Measurements from ENCODE around the gene TAX1BP1.

The TAX1BP1 gene

DNA sequence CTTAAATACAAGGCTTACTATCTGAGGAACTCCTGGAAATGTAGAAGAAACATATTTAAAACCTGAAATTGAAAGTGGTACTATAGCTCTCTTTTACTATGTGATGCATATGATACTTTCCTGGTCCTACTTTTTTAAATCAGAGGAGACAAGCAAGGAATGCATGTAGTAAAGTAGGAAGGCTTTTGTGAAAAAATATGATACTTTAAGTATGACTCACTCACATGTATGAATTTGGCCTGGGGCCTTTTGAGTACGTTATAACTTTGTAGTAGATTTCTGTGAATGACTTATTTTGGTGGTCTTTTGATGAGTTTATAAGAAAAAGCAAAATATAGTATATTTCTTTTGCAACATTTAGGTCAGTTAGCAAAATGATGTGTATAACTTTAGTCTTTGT is 53.8 kb downstream of the TAX1BP1 start:
- TF ChIP-seq, protein P1, sequence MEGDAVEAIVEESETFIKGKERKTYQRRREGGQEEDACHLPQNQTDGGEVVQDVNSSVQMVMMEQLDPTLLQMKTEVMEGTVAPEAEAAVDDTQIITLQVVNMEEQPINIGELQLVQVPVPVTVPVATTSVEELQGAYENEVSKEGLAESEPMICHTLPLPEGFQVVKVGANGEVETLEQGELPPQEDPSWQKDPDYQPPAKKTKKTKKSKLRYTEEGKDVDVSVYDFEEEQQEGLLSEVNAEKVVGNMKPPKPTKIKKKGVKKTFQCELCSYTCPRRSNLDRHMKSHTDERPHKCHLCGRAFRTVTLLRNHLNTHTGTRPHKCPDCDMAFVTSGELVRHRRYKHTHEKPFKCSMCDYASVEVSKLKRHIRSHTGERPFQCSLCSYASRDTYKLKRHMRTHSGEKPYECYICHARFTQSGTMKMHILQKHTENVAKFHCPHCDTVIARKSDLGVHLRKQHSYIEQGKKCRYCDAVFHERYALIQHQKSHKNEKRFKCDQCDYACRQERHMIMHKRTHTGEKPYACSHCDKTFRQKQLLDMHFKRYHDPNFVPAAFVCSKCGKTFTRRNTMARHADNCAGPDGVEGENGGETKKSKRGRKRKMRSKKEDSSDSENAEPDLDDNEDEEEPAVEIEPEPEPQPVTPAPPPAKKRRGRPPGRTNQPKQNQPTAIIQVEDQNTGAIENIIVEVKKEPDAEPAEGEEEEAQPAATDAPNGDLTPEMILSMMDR (IDR thresholded peaks at IDR 0.05; ENCODE audit: insufficient read depth, low read depth, low read length, missing control alignments) = no peak
- no peak overlapping the region for H3K4me3 ChIP-seq (ENCODE audit: low read depth, low read length)
- no peak for DNase-seq (ENCODE audit: low read depth)

DNA sequence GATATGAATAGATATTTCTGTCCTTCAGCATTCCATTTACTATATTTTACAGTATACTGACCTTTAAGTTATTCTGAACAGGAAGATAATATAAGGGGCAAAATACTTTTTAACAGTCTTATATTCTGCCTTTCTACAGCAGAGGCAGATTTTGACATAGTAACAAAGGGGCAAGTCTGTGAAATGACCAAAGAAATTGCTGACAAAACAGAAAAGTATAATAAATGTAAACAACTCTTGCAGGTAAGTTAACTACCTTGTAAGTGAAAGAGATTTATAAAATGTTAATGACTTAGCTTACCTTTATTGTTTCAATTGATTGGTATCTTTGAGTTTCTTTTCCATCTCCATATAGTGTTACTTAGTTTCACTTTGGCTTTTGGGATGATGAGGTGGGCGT is 56.0 kb downstream of the TAX1BP1 start:
- TF ChIP-seq, protein P1 (IDR thresholded peaks at IDR 0.05; ENCODE audit: insufficient read depth, low read depth, low read length, missing control alignments) = no peak
- no peak overlapping the region for H3K4me3 ChIP-seq (ENCODE audit: low read depth, low read length)
- DNase-seq (ENCODE audit: low read depth) = no peak

DNA sequence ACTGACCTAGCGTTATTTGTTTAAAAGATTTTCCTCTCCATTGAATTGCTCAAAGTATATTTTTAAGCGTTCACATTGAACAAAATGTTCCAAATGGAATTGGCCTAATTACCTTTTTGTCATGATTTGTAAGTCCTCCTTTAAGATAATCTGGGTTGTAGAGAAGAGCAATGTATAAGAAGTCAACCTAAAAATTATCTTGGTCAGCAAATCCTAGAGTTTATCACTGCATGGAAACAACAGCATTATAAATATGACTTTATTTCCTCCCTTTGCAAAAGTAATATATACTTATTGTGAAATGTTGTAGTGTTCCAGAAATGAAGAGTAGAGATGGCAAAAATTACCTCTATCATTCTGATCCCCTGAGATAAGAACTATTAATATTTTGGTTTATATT is 59.2 kb downstream of the TAX1BP1 start:
- no peak overlapping the region for H3K4me3 ChIP-seq (ENCODE audit: low read depth, low read length)
- TF ChIP-seq, protein P1 (IDR thresholded peaks at IDR 0.05; ENCODE audit: insufficient read depth, low read depth, low read length, missing control alignments) = no peak
- no peak for DNase-seq (ENCODE audit: low read depth)

DNA sequence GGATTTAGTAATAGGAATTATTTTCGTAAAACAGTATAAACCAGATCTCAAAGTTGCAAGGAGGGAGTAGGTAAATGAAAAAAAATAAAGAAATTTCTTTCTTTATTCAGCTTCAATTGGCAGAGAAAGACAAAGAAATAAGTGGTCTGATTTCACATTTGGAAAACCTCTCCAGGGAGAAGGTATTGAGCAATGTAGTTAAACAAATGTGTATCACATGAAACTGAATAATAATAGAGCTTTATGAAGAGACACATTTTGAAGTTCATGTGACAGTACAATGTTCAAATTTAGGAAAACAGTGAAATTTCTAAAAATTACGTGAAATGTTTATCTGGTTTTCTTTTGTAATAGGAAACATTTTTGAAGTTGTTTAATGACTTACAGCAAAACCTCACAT is 63.0 kb downstream of the TAX1BP1 start:
- no peak for DNase-seq (ENCODE audit: low read depth)
- TF ChIP-seq, protein P1 (IDR thresholded peaks at IDR 0.05; ENCODE audit: insufficient read depth, low read depth, low read length, missing control alignments) = no peak
- H3K4me3 ChIP-seq (ENCODE audit: low read depth, low read length) = no peak overlapping the region

DNA sequence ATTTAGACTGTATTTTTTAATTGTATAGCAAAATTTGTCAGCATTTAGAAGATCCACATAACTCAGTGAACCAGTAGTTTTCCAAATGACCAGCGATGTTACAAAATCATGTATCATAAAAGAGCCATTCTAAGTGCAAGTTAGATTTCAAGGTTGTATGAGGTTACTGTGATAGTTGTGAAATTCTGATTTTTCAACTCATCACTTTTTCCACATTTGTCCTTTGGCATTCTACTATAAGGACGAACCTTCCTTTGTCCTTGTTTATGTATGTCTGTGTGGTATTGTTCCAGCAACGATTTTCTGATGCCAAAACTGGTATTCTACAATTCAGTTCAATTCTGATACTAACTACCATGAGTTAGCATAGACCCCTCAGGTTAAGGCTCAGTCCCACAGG is 64.2 kb downstream of the TAX1BP1 start:
- TF ChIP-seq, protein P1 (IDR thresholded peaks at IDR 0.05; ENCODE audit: insufficient read depth, low read depth, low read length, missing control alignments) = no peak

DNA sequence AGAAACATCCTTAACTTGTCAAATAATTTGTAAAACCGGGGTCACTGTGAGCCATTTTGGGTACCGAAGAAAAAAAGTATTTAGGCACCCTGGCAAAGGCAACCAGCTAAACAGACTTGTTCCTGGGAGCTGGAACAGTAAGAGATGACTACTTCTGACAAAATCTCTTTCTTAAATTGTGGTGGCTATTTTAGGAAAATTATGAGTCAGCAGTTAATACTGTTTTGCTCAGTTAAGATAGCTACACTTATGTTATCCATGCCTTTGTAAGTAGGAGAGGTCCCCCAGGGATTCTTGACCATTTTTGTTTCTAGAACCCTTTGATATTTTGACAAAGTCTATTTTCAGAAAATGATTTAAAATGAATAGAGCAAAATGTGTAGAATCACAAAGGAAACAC is 68.7 kb downstream of the TAX1BP1 start:
- DNase-seq (ENCODE audit: low read depth) = no peak
- TF ChIP-seq, protein P1 (IDR thresholded peaks at IDR 0.05; ENCODE audit: insufficient read depth, low read depth, low read length, missing control alignments) = no peak
- no peak overlapping the region for H3K4me3 ChIP-seq (ENCODE audit: low read depth, low read length)

More for the DNA sequence above, 64.2 kb downstream of the TAX1BP1 start:
- DNase-seq (ENCODE audit: low read depth) = no peak
- H3K4me3 ChIP-seq (ENCODE audit: low read depth, low read length) = no peak overlapping the region

DNA sequence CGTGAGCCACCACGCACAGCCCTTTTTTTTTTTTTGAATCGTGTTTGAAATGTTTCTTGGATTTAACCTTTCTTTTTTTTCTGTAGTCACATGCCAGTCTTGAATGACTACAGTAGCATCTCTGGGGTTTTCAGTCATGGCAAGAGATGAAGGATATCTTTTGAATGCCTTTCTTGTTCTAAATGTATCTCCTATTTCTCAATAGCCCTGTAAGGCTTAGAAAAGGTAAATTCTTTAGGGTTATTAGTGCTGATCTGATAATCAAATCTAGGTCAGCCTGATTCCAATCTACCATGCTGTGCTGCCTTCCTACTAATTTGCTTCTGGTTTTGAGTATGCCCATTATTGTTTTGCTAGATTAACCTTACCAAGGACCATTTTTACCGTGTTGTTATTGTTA is 70.2 kb downstream of the TAX1BP1 start:
- DNase-seq (ENCODE audit: low read depth) = no peak
- TF ChIP-seq, protein P1 (IDR thresholded peaks at IDR 0.05; ENCODE audit: insufficient read depth, low read depth, low read length, missing control alignments) = no peak
- no peak overlapping the region for H3K4me3 ChIP-seq (ENCODE audit: low read depth, low read length)
